GM04504 (cell line): ENCODE data around the gene SYCP2L.
"Not testable (repeated sequence)": the region's sequence is repeated elsewhere in the genome, so short reads cannot be mapped to it uniquely, and the experiment has no call there.

Experiments
- DNase-seq: peaks from one replicate; pipeline ENCODE4 v3.0.0-alpha.2; 2012; ENCODE audit warnings: low read depth

Gene SYCP2L

DNA sequence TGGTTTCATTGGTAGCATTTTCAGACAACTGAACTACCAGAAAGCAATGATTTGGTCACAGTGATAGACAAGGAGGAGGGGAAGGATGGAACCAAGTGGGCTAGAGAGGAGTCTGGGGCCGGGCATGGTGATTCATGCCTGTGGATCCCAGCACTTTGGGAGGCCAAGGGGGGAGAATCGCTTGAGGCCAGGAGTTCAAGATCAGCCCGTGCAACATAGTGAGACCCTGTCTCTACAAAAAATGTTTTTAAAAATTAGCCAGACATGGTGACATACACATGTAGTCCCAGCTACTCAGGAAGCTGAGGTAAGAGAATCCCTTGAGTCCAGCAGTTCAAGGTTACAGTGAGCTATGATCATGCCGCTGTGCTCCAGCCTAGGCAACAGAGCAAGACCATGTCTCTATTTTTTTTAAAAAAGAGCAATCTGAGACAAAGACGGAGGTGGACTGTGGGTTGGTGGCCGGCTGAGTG lies 70.6 kb downstream of the SYCP2L start:
- DNase-seq, result no peak

DNA sequence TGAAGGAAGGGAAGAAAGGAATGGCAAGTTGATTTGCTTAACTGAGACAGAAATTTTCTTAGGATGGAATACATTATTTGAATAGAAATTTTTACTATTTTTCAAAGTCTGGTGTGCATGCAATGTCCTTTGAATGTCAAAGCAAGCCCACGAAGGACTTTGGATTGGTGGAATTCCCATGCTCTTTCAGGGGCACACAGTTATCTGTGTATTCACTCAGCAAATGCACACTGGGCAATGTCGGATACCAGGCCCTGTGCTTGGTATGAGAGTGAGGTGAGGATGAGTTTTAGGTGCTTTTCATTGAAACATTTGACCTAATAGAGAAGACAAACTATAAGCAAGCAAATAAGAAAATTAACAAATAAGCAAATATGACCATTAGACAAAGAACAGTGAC lies 73.3 kb downstream of the SYCP2L start:
- no peak for DNase-seq

DNA sequence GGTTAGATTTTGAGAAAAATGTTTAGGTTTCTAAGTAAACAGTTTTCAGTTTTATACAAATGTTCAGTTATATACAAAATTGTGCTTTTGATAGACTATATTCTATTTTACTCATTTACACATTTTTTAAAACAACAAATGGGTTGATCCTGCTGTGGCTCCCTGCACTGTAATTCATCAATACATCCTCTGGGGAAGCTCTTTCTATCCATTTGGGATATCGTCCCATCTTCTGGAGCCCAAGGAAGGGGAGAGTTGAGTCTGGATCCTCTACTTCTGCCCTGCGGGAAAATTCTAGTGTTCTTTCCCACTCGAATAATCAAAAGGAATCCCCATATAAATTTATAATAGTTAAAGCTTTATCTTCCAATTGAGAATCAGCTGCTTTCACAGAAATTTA lies 75.0 kb downstream of the SYCP2L start:
- no peak for DNase-seq

DNA sequence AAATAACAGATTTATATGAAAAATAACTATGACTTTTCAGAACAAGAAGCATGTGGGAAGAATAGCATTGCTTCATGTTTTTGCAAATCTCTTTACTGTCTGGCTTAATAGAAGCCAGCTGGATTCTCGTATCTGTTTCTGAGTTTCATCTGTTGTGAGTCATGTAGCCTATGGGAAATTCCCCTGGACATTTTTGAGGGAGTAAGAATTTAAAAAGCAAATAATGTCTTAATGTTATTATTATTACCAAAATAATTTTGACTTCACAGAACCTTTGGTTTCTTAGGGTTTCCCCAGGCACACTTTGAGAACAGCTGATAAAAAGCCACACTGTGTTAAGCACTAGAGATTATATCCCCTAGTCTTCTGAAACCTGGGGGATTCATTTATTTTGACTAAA lies 75.8 kb downstream of the SYCP2L start:
- DNase-seq, result peak; percentile 28

DNA sequence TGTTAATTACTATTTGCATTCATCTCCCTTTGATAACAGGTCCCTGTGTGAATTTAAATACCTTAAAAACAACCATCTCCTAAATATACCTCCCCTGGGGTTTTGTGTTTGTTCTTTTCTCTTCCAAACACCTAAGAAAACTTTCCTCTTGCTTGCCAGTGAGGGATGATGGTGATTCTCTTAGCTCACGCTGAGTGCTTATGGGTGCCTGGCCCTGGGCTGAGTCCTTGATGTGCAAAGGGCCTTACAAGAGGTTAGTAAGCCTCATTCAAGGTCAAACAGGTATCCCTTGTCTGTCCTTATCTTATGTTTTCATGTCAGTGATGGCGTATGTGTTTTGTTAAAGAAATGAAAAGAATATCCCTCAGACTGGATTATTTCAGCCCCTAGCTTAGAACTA lies 76.3 kb downstream of the SYCP2L start:
- DNase-seq, result no peak

DNA sequence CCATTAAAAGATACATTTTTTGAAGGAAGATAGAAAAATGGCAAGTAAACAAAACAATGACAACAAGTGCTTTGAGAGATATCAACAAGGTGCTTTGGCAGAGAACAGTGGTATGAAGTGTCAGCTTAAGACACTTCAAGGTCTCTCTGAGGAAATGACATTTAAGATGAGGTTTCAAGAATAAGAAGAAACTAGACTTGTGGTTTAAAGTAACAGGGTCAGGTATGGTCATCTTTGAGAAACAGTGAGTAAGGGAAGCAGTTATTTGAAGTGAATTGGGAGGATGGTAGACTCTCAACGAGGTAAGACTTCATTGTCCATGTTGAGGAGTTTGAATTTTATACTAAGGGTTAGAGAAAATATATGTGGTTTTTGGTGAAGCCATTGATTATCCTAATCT lies 77.8 kb downstream of the SYCP2L start:
- DNase-seq, result no peak

DNA sequence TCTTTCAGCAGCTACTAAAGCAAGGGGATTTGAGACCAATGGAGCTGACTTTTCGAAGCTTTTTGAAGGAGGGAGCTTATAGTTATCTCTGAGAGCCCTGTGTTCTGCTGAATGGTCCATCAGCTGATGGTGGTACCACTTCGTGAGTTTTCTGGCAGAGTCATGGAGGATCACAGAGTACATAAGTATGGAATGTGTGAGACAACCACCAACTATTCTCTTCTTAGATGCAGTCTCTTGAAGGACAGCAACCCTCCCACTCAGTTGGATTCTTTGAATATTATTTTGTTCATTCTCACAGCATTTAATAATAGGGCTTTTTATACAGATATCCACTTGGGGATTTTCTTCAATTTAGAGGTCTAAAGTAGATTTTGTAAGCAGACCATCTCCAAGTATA lies 81.9 kb downstream of the SYCP2L start:
- DNase-seq, result no peak

DNA sequence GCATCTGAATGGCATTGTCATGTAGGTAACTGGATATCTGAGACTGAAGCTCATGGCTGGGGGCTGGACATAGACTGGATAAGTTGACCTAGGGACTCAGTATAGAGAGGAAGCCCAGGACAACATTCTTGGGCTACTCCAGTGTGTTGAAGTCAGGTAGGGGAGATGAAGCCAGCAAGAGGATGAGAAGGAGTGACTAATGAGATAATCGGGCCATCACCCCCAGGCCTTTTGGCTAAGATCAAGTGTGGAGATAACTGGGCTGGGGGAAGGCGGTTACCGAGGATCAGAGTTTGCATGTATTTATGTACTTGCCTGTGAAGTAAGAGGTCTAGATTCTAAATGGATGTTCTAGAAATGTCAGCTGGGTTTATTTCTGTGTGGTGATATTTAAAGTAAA lies 83.9 kb downstream of the SYCP2L start:
- DNase-seq, result no peak

DNA sequence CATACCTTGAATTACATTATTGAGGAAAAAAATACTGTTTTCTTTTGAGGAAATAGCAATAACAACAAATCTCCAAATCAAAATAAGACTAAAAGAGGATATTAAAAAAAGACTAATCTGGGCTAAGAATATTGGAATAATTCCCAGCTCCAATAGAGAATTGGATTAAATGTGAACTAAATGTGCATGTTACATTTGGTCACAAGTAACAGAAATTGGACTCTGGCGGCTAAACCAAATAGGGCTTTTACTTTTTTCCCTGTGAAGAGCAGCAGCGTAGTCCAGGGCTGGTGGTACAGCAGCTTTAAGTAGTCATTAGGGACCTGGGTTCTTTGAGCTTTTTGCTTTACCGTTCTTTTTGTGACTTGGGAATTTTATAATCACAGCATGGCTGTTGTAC lies 85.3 kb downstream of the SYCP2L start:
- DNase-seq, result no peak

DNA sequence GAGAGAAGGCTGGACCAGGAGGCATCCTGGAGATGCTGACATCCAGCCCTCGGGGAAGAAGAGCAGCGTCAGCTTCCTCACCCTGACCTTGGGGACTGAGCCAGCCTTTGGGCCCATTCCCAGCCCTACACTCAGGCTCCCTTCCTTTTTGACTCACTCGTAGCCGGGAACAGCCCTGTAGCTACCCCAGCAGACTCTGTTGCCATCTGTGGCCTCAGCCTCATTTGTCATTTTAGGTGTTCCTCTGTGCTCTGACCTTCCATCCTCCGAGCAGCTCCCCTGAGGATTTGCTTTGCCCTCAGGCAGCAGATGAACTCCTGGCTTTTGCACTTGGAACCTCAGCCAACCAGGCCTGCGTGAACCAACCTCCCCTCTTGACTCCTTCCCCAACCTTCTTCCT lies 89.7 kb downstream of the SYCP2L start:
- no peak for DNase-seq

DNA sequence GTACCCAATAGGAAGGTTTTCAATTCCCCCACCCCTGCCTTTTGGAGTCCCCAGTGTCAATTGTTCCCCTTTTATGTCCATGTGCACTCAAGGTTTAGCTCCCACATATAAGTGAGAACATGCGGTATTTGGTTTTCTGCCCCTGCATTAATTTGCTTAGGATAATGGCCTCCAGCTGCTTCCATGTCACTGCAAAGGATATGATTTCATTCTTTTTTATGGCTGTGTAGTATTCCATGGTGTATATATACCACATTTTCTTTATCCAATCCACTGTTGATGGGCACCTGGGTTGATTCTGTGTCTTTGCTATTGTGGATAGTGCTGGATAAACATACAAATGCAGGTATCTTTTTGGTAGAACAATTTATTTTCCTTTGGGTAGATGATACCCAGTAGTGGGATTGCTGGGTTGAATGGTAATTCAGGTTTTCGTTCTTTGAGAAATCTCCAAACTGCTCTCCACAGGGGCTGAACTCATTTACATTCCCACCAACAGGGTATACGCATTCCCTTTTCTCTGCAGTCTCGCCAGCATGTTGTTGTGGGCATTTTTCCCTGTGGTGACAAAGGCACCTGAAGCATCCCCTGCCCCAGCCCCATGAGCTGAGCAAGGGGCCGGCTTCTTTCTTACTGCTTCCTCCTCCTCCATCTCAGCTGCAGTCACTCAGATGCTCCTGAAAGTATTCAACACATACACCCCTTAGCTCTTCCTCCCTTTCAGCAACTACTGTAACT lies 90.5 kb downstream of the SYCP2L start:
- no peak for DNase-seq

DNA sequence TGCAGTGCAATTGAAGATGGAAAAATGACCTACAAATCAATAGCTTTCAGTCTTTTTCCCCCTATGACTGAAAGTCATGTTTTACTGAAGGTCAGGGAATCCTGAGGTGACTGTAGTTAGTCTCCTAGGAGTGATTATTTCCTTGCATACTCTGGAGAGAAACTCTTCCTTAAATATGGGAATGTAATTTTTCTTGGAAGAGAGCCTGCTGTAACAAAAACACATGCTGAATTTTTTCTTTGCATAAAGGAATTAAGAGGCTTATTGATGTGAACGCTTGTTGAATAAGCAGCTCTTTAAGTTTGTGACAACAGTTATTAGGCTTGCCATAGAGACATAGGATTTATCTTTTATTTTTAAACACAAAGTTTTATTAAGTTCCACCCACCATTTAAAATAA lies 92.8 kb downstream of the SYCP2L start:
- DNase-seq, result no peak

DNA sequence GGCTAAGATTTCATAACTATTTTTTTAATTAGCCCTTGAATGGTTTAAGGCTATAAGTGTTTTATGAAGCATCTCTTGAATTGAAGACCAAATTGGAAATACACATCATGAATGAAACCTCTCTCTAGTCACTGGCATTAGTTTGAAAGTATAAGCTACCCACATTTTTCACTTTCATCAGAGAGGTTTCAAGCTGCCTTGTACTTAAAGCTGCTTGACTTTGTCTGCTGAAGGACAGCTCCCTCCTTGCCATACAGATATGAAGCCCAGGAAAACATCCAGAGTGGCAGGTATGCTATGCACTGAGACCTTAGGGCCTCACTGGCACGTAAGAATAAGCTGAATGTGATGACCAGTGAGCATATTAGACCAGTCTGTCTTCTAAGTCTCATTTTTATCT lies 94.6 kb downstream of the SYCP2L start:
- no peak for DNase-seq

DNA sequence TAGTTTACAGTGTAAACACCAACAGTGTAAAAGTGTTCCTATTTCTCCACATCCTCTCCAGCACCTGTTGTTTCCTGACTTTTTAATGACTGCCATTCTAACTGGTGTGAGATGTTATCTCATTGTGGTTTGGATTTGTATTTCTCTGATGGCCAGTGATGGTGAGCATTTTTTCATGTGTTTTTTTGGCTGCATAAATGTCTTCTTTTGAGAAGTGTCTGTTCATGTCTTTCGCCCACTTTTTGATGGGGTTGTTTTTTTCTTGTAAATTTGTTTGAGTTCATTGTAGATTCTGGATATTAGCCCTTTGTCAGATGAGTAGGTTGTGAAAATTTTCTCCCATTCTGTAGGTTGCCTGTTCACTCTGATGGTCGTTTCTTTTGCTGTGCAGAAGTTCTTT lies 98.1 kb downstream of the SYCP2L start:
- not testable (repeated sequence) for DNase-seq

DNA sequence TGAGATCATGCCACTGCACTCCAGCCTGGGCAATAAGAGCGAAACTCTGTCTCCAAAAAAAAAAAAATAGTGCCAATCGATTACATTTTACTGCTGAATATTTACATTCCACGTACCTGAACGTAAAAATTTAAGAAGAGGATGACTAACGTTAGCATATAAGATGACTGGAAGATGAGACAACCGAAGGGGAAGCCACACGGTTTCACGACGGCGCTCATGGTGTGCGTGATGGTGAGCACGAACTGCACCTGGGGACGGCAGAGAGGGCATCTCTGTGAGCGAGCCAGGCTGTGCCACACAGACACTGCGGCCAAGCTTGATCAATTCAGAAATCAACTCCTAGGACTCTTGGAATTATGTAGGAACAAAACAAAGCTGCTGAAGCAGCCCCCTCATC lies 102.7 kb downstream of the SYCP2L start:
- DNase-seq, result no peak

DNA sequence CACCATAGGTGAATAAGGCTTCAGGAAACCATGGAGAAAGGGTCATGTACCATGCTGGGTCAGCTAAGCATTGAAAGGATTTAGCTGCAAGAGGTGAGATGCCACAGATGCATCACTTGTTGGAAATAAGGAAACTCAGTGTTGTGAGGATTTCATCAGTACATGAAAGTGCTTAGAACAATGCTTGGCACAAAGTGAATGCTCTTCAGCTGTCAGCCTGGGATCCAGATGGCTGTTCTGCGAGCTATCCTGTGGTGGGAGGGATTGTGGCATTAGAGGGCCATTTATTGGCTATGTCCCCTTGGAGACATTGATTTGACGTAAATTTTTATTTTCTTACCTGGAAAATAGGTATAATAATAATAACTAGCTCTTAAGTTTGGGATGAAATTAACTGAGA lies 104.3 kb downstream of the SYCP2L start:
- no peak for DNase-seq

DNA sequence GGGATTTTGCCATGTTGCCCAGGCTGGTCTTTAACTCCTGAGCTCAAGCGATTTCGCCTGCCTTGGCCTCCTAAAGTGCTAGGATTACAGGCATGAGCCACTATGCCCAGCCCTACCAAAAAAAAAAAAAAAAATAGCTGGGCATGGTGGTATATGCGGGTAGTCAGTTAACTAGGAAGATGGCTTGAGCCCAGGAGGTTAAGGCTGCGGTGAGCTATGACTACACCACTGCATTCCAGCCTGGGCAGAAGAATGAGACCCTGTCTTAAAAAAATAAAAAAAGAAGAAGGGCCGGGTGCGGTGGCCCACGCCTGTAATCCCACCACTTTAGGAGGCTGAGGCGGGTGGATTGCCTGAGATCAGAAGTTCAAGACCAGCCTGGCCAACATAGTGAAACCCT lies 107.0 kb downstream of the SYCP2L start:
- no peak for DNase-seq

DNA sequence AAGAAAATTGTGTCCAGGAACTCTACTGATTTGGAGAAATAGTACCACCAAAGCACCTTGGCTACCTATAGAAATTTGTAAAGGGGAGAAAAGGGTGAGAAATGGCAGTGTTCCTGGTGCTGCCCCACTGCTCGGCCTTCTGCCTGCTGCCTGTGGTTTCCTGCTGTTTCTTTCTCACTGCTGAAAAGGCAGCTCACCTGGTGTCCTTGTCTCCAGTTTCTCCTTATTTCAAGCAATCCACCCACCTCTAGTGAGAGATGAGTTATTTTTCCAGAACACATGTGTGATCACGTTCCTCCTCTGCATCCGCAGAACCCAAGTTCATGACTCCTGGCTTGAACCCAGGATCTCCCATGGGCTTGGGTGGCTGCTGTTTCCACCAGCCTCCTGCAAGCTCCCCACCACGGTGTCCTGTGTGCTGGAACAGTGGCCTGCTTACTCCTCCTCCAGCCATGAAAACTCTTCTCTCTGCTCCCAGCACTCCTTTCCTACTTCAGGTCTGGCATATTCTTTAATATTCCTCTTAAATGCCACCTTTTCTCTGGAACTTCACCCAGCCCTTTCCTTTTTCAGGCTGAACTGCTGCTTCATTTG lies 108.4 kb downstream of the SYCP2L start:
- DNase-seq, result no peak

DNA sequence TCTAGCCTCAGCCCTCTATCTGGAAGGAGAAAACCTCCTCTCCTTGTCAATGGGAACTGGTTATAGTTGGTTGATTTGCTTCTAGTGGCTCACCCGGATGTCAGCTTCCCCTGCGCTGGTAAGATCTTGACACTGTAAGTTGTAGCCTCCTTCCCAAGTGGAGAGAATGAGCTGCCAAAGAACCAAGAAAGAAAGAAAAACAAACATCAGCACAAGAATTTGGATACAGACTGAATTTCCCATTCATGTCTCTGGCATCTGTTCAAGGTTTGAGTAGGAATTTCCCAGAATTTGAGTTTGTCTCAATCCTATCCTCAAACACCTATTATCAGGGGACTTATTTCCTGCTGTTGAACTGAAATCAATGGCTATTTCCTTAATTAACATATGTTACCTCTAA lies 113.1 kb downstream of the SYCP2L start:
- DNase-seq, result no peak

DNA sequence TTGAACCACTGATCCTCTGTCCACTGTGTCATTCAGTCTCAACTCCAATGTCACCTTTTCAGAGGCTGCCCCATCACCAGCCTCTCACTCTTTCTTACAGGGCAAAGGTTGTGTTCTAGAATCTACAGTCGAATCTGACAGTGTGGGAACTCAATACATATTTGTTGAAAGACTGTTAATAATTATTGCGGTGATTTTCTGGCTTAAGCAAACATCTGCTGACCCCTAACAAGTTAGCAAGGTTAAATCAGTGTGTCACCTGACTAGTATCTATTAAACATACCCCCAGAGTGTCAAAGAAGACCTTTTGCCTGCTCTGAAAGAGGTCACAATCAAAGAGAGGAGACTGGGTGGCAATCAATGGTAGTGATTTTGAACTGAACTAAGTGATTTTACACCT lies 115.3 kb downstream of the SYCP2L start:
- DNase-seq, result no peak

DNA sequence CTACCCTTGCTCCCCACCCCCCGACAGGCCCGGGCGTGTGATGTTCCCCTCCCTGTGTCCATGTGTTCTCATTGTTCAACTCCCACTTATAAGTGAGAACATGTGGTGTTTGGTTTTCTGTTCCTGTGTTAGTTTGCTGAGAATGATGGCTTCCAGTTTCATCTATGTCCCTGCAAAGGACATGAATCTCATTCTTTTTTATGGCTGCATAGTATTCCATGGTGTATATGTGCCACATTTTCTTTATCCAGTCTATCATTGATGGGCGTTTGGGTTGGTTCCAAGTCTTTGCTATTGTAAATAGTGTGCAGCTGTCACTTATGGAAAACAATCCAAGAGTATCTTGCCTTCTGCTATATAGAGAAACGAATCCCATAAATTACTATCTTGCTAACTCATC lies 116.4 kb downstream of the SYCP2L start:
- not testable (repeated sequence) for DNase-seq

DNA sequence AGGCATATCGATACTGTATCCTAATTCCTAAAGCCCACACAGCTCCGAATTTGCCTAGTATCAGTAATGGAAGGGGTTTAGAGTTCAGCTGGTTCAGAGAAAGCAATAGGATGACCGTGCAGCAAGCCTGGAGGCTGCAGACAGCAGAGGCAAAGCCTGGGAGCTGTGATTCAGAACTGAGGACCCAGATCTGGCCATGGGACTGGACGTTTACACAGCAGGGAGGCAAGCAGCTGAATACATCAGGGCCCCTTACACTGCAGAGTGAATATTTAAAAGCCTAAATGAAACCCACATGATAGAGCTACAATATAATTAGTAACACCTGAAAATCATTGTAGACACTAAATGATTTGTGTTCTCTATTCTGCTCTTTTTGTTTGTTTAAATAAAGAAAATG lies 119.2 kb downstream of the SYCP2L start:
- DNase-seq, result no peak

DNA sequence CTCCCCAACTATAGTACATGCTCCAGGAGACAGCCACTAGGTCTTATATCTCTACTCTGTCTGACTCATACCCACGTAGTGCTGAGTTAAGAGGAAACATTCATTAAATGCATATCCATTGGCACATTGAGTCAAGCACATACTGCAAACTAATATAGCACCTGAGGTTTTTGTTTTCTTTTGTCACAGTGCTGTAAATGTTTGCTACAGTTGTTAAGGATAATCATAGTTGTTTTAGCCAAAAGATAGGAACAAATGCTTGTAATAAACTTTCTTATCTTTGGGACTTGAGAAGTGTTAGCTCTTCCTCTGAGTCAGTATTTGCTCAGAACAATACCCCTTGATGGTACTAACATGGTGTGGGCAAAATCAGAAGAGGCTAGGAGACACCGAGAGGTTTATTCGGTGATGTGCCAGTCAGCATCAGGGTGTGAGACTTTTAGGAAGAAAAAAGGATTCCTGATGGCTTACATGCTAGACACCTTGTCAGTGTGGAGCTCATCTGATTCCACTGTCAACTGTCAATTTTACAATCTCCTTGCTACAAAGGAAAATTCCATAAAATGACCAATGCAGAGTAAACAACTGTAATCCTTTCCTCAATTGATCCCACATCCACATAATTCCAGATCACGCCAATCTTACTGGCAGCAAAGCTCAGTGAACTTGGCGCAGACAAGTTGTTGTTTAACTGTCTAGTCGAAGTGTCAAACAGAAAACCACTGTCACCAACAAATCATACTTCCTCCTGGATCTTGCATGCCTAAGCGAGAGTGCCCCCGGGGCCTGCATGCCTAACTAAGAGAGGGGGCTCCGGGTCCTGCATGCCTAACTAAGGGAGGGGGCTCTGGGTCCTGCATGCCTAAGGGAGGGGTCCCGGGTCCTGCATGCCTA lies 121.1 kb downstream of the SYCP2L start:
- DNase-seq, result no peak
